Ovary (tissue), 3 donors: ENCODE measurements around the gene SMAD1.

Experiments
- CTCF ChIP-seq, 3 donors: fragments of 450-650 bp in 2 of 3; fragments of 200-600 bp in 1 of 3; IDR thresholded peaks; one replicate each; pipeline versions ENCODE4 v1.5.1 to v1.8.0; 2016 to 2022; ENCODE audit warnings: antibody characterized with exemption in 3 of 3, mild to moderate bottlenecking in 1 of 3
- EP300 ChIP-seq: sonication (generic); formaldehyde crosslinking; IDR thresholded peaks from one replicate; pipeline ENCODE4 v1.6.1; 2017; ENCODE audit warnings: antibody characterized with exemption
- donor health status: DM: no; HTN: no; CAD: no.

DNA sequence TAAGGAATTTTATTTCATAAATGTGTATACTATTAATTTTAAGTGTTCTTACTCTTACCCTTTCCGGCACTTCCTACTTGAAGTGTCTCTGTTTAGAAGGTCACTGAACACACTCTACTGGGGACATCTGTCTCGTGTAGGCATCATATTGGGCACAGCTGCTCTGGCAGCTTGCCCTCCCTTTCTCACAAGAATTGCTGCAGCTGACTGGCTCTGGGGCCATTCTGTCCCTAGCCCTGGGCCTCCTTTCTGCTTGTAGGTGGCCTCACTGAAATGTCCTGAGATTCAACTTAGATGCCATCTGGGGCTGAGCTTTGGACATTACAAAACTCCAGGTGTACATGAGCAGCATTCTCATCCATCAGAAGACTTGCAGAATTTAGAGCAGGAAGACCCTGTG, 49.6 kb downstream of the SMAD1 start:
- TF ChIP-seq CTCF (IDR thresholded peaks at IDR 0.05) (no peak), EP300 (no peak)
